ENCODE results near the gene UNK. TPM values are rescaled to one million over a fixed set of nuclear protein-coding genes. Genes with fewer than 3 reads are reported as not detected.

Gene UNK
- total and polyA plus RNA-seq, 2 donors (not counting 3 experiments of a cell fraction or from before 2014, with no cell fraction given) = 18.0 to 23.2 TPM

DNA sequence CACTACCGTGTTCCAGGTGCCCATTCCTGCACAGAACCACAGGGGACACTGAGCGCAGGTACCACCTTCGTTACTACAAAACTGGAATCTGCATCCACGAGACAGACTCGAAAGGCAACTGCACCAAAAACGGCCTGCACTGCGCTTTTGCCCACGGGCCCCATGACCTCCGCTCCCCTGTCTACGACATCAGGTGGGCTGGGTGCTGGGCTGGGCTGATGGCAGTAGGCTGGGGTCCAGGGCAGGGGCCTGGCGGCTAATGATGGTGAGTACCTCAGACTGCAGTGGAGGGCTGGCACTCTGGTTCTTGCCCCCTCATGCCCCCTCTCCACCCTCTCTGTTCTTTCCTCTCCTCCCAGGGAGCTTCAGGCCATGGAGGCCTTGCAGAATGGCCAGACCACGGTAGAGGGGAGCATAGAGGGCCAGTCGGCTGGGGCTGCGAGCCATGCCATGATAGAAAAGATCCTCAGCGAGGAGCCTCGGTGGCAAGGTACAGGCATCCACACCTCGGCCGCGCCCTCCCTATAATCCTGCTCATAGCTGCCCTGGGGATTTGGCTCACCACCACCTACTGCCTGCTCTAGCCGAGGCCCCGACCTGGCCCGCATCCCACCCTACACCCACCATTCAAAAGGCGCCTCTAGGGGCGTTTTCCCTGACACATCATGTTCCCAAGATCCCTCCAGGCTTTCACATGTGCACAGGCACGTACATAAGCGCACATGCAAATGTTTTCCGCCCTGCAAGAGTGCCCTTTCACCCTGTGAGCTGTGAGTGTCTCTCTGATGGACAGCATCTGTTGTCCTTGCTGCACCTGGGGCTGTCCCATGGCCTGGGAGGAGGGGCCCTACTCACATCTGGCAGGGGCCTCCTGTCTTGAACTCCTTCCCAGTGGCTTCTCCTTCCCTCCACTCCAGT lies 27.7 kb downstream of the UNK start:
- no TSS peak for BruUV-seq (replicated peaks)
- no peak for FAIRE-seq
- dilution Hi-C loops (cut with MboI; ENCODE audit: extremely low pct_ligation_motif_present, low sequenced_read_pairs) = no loop called here

More for the DNA sequence above, 27.7 kb downstream of the UNK start:
- Histone ChIP-seq H3K9me3 (replicated peaks; ENCODE audit: control insufficient read depth, insufficient read depth, low read length) (no peaks in the 10 kb centered on the region), H3K79me2 (ENCODE audit: control insufficient read depth, insufficient read depth, low read length) (no peaks in the 10 kb centered on the region), H3K4me1 (ENCODE audit: control insufficient read depth, extremely low read depth, insufficient read depth, low read length) (peaks cover 6% of the 10 kb centered on the region), H3K36me3 (ENCODE audit: control insufficient read depth in 2 of 2, extremely low read depth in 1 of 2, insufficient read depth in 2 of 2, low read length in 2 of 2) (peaks cover 0 to 36% of the 10 kb centered on the region in 2 experiments), H3K27me3 (ENCODE audit: control insufficient read depth in 2 of 2, insufficient read depth in 2 of 2, low read length in 2 of 2) (no peaks in the 10 kb centered on the region), H4K20me1 (replicated peaks; ENCODE audit: control insufficient read depth, extremely low read depth, insufficient read depth, low read length) (no peaks in the 10 kb centered on the region), H3K27ac (ENCODE audit: insufficient read depth, low read depth, low read length) (no peak overlapping the region), H3K9ac (replicated peaks; ENCODE audit: extremely low read depth, insufficient read depth, low read length) (no peak overlapping the region), H3K9me1 (replicated peaks; ENCODE audit: control insufficient read depth, extremely low read depth, insufficient read depth, low read length) (no peaks in the 10 kb centered on the region), H2AFZ (ENCODE audit: low read depth, low read length) (no peak overlapping the region), H3K4me2 (ENCODE audit: insufficient read depth, low read length) (no peak overlapping the region), H3K4me3 (replicated peaks in 1 of 3; ENCODE audit: insufficient read depth in 1 of 3, low read depth in 1 of 3, low read length in 3 of 3) (no peak overlapping the region)
- POLR2A ChIA-PET = no interaction called here
- CTCF ChIA-PET = interaction anchor here (1.0 to 1.6 kb wide), 4 partner anchors 15 to 29 kb away, joined by 3 to 4 read pairs (median 4); no protein-coding TSS in a partner anchor
- DNase-seq (ENCODE audit: low read depth, low spot score) = no peak
- no peak for TF ChIP-seq EZH2 (IDR thresholded peaks at IDR 0.05; ENCODE audit: borderline replicate concordance, low read depth, low read length, severe bottlenecking)
- TF ChIP-seq, protein P1, sequence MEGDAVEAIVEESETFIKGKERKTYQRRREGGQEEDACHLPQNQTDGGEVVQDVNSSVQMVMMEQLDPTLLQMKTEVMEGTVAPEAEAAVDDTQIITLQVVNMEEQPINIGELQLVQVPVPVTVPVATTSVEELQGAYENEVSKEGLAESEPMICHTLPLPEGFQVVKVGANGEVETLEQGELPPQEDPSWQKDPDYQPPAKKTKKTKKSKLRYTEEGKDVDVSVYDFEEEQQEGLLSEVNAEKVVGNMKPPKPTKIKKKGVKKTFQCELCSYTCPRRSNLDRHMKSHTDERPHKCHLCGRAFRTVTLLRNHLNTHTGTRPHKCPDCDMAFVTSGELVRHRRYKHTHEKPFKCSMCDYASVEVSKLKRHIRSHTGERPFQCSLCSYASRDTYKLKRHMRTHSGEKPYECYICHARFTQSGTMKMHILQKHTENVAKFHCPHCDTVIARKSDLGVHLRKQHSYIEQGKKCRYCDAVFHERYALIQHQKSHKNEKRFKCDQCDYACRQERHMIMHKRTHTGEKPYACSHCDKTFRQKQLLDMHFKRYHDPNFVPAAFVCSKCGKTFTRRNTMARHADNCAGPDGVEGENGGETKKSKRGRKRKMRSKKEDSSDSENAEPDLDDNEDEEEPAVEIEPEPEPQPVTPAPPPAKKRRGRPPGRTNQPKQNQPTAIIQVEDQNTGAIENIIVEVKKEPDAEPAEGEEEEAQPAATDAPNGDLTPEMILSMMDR (IDR thresholded peaks at IDR 0.05; ENCODE audit: extremely low read depth in 1 of 2, insufficient read depth in 1 of 2, low read depth in 1 of 2, low read length in 2 of 2) = no peak
- intact Hi-C loops (cut with micrococcal nuclease) = no loop called here
